Coronary artery (tissue), 2 donors: ENCODE data around the gene MGAT5.

ENCODE experiments used
- DNase-seq: peaks from one replicate; pipeline ENCODE4 v3.0.0-alpha.2; 2017; ENCODE audit warnings: low spot score
- H3K27ac ChIP-seq, 2 donors: fragments of 200-600 bp; sonication (generic); one replicate each; pipeline ENCODE4 v1.5.1; 2016 to 2019
- H3K4me3 ChIP-seq: fragments of 200-600 bp; sonication (generic); 2 replicates; pipeline ENCODE4 v1.5.1; 2016; ENCODE audit warnings: mild to moderate bottlenecking, moderate library complexity
- CTCF ChIP-seq: fragments of 200-600 bp; sonication (generic); IDR thresholded peaks from one replicate; pipeline ENCODE4 v1.5.1; 2019; ENCODE audit warnings: antibody characterized with exemption

MGAT5 gene

GRCh38 chr2:134315471-134315870 lies 61.6 kb downstream of the MGAT5 start:
- Histone ChIP-seq H3K4me3 (no peak overlapping the region), H3K27ac (no peak overlapping the region)
- TF ChIP-seq CTCF, result no peak
- no peak for DNase-seq

GRCh38 chr2:134319596-134320254 lies 65.9 kb downstream of the MGAT5 start:
- DNase-seq, result no peak
- H3K27ac ChIP-seq, result no peak overlapping the region
- no peak overlapping the region for H3K4me3 ChIP-seq
- no peak for TF ChIP-seq CTCF

- TF ChIP-seq CTCF, result no peak
- Histone ChIP-seq H3K4me3 (no peak overlapping the region), H3K27ac (no peak overlapping the region)
- no peak for DNase-seq
Observed at GRCh38 chr2:134320930-134321329, 67.1 kb downstream of the MGAT5 start.

GRCh38 chr2:134323777-134324176 lies 69.9 kb downstream of the MGAT5 start:
- no peak for TF ChIP-seq CTCF
- no peak overlapping the region for H3K27ac ChIP-seq
- no peak for DNase-seq
- no peak overlapping the region for H3K4me3 ChIP-seq

- DNase-seq, result no peak
- H3K4me3 ChIP-seq, result no peak overlapping the region
- no peak for TF ChIP-seq CTCF
- no peak overlapping the region for H3K27ac ChIP-seq
Observed at GRCh38 chr2:134324430-134324829, 70.6 kb downstream of the MGAT5 start.

- H3K27ac ChIP-seq, result no peak overlapping the region
- no peak for DNase-seq
- no peak for TF ChIP-seq CTCF
- H3K4me3 ChIP-seq, result no peak overlapping the region
Observed at GRCh38 chr2:134324947-134325346, 71.1 kb downstream of the MGAT5 start.

- Histone ChIP-seq H3K27ac (no peak overlapping the region), H3K4me3 (no peak overlapping the region)
- no peak for TF ChIP-seq CTCF
- no peak for DNase-seq
Observed at GRCh38 chr2:134325696-134326095, 71.8 kb downstream of the MGAT5 start.
